GM18858 (cell line): Measurements from ENCODE around the gene GAS6.

Experiments used
- ATAC-seq: cut with Tn5 transposase; IDR thresholded peaks from one replicate; pipeline ENCODE4 v1.9.1; 2021; ENCODE audit not compliant: unreplicated experiment

GAS6 gene

GRCh38 chr13:113888701-113889330, 24.9 kb upstream of the GAS6 start:
- ATAC-seq: no peak

DNA sequence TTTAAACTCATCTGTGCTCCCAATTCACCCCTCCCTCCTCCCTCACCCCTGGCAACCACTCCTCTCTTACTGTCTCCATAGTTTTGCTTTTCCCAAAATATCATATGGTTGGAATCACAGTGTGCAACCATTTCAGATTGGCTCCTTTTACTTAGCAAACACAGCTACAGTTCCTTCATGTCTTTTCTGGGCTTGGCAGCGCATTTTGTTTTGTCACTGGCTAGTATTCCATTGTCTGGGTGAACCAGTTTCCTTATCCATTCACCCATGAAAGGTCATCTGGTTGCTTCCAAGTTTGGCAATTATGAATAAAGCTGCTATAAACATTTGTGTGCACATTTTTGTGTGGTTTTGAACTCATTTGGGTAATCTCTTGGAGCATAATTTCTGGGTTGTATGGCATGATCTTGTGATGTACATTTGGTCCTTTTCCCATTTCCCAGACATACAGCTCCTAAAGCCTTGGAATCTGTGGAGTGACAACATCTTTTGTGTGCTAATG, 23.9 kb upstream of the GAS6 start:
- no peak for ATAC-seq

DNA sequence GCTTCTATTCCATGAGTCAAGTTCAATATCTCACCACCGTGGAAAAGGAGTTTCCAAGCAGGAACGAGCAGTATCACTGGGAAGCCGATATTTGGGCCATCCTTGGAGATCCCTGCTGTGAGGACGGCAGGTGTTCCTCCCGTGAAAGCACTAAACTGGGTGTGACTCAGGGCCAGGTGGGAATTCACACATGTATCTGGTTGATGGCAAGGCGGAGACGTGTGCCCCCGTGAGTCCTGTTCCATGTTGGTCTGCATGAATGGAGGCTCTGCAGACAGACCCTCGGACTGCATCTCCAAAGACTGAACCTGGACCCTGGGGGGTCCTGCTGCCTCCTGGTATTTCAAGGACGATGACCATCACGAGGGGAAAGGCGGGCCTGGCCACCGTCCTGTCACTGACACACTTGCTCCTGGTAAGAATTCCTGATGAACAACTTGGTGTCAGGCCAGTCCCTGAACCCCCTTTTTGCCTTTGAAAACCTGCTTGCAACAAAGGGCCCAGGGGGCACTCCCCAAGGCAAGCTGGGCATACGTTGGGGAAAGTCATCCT, 22.8 kb upstream of the GAS6 start:
- ATAC-seq: no peak

- no peak for ATAC-seq
Measured at GRCh38 chr13:113884821-113885220, 20.9 kb upstream of the GAS6 start.

DNA sequence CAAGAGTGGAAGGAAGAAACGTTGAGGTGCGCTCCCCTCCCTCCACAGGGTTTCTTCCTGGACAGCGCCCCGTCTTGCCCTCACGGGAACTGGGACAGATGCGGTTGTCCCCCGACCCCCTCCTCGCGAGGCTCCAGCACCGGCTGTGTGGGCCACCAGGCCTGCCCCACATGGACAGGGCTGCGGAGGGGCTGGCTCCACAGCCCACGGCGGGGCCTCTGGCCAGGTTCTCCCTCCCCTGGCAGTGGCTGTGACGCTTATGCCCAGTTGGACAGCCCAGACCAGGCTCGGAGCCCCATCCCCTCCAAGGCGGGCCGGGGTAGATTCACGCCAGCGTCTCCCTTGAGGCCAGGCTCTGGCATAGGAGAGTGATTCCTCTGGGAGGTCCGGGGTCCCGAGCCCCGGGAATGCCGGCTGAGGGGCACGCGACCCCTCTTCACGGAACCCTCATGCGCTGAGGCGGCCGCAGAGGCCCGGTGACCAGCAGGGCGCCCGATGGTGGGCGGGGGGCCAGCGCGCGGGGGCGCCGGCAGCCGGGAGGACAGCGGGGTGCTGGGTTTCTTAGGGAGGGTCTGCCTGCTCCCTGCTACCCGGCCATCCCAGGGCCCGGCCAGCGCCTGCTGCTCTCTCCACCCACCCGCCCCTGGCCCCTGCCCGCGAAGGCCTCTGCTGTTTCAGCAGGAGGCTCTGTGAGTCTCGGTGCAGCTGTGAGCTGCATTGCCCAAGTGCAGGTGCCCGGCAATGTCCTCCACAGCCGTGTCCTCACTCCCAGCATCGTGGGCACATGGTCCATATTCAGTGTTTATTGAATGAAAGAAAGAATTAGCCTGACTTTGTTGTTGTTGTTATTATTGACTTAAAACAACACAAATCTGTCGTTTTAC, 20.3 kb upstream of the GAS6 start:
- no peak for ATAC-seq

DNA sequence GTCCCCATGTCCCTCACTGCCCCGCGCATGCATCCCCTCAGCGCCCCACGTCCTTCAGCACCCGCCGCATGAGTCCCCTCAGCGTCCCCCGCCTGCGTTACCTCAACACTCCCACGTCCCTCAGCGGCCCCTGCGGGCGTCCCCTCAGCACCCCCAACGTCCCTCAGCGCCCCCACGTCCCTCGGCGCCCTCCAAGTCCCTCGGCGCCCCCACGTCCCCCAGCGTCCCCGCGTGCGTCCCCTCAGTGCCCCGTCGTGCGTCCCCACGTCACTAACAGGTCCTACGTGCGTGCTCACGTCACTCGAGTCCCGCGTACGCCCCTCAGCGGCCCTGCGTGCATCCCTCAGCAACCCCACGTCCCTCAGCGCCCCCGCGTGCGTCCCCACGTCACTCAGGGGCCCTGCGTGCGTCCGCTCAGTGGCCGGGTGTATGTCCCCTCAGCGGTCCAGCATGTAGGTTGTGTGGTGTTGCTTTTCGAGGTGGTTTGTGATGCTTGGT, 19.5 kb upstream of the GAS6 start:
- ATAC-seq: no peak

DNA sequence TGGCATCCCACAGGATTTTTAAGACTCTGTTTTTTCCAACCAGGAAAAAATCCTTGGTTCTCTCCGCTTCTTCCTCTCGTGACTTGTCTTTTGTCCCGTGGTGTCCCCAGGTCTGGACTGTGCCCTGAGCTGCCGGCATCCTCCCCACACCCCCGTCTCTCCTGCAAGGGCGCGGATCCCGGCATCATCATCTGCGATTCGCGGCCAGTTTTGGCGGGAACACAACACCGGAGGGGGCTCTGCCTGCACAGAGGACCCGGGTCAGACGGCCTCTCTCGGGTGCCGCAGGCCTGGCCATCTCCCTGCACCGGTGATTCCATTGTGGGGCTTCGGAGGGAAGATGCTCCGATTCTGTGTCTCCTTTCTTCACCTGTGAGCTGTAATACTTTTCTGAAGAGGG, 18.8 kb upstream of the GAS6 start:
- ATAC-seq: no peak

GRCh38 chr13:113882267-113882630, 18.4 kb upstream of the GAS6 start:
- no peak for ATAC-seq

DNA sequence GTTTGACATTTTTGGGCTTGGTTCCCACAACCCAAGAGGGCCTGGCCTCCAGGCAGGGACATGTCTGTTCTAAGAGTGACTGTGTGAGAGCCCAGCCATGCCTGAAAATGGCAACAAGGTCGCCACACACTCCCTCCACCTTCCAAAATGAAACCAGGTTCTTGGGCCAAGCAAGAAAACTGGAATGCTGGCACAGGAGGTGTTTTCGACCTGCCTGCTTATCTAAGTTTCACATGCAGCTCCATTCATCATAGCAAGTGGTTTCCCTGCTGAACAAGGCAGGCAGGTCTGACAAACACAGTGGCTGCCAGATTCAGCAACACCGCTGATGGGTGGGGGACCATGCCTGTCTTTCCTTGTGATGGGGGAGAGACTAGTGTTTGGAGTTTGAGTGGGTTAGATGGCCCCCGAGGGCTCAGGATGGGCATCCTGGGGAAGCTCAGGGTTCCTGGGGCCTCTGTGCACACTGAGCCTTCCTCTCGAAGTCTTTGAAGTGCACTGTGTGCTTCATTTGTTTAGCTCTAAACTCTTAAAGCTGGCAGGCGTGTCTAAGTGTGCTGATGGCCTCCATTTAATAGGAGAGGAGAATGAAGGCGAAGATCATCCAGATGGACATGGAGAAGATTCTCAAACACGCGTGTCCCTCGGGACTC, 17.9 kb upstream of the GAS6 start:
- no peak for ATAC-seq

- no peak for ATAC-seq
Measured at GRCh38 chr13:113880651-113881611, 17.1 kb upstream of the GAS6 start.

- ATAC-seq: no peak
Measured at GRCh38 chr13:113879494-113880360, 15.9 kb upstream of the GAS6 start.

DNA sequence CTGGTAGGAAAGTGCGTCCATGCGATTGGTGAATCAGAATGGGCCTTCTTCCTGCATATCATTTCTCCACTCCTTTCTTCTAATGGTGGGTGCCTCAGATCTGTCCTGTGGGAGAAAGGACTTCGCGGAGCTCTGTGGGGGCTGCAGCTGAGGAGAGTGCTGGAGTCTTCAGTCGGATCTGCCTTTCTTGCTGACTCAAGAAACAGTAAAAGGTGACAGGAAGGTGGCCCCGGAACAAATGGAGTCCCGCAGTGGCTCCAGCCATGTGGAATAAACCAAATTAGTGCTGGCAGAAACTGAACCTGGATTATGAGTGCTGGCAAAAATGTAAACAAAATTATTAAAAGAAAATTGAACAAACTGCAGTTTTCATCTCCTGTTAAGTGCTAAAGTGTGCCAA, 15.1 kb upstream of the GAS6 start:
- no peak for ATAC-seq

GRCh38 chr13:113877149-113877990, 13.5 kb upstream of the GAS6 start:
- no peak for ATAC-seq

GRCh38 chr13:113876346-113877148, 12.7 kb upstream of the GAS6 start:
- ATAC-seq: no peak

DNA sequence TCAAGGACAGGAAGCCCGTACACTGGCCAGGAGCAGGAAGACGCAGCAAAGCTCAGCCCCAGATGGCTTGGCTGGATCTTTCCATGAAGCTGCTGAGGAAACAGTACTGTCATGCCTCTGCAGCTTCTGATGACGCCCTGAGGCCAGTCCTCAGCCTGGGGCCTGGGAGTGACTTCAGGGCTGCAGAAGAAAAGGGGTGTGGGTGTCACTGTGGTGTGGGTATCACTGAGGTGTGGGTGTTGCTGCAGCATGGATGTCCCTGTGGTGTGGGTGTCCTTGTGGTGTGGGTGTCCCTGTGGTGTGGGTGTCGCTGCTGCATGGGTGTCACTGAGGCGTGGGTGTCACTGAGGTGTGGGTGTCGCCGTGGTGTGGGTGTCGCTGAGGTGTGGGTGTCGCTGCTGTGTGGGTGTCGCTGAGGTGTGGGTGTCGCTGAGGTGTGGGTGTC, 12.0 kb upstream of the GAS6 start:
- no peak for ATAC-seq

DNA sequence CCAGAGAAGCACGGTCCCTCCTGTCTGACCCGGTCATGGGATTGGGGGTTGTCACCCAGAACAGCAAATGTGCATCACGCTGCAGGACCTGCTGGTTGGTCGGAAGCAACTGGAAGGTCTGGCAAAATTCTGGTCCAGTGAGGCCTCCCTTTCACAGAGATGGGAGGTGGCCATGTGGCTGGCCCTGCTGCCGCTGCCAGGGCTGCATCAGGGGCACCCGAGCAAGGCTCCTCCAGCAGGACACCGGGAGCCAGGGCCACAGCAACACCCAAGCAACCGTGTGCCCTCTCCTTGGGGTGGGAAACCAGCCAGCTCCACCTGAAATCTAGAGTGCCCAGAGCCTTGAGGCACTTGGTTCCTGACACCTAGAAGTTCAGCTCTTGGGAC, 11.5 kb upstream of the GAS6 start:
- ATAC-seq: no peak

- no peak for ATAC-seq
Measured at GRCh38 chr13:113874579-113875428, 10.9 kb upstream of the GAS6 start.
